Measurements from ENCODE around the gene MORC3. TPM values are rescaled to one million over a fixed set of nuclear protein-coding genes. Genes with fewer than 3 reads are reported as not detected.
A peak's percentile ranks its signal among the peaks of the same experiment; 100 is the strongest.
"Not testable (repeated sequence)": the region's sequence is repeated elsewhere in the genome, so short reads cannot be mapped to it uniquely, and the experiment has no call there.

MORC3 gene
- total RNA-seq, 1 donor from 2014 or later = 24.4 TPM

GRCh38 chr21:36330904-36331303, 10.9 kb downstream of the MORC3 start:
- TF ChIP-seq CTCF (conservative IDR thresholded peaks at IDR 0.05; ENCODE audit: low read depth, low read length) = peak; percentile 74
- DNase-seq (ENCODE audit: low read depth) = no peak
- no peak overlapping the region for H3K4me3 ChIP-seq (ENCODE audit: low read depth, low read length)

- TF ChIP-seq CTCF (conservative IDR thresholded peaks at IDR 0.05; ENCODE audit: low read depth, low read length) = no peak
- no peak for DNase-seq (ENCODE audit: low read depth)
- H3K4me3 ChIP-seq (ENCODE audit: low read depth, low read length) = no peak overlapping the region
Measured at GRCh38 chr21:36337099-36337509, 17.1 kb downstream of the MORC3 start.

- no peak overlapping the region for H3K4me3 ChIP-seq (ENCODE audit: low read depth, low read length)
- no peak for TF ChIP-seq CTCF (conservative IDR thresholded peaks at IDR 0.05; ENCODE audit: low read depth, low read length)
- no peak for DNase-seq (ENCODE audit: low read depth)
Measured at GRCh38 chr21:36338975-36339374, 19.0 kb downstream of the MORC3 start.

GRCh38 chr21:36342581-36342980, 22.6 kb downstream of the MORC3 start:
- not testable (repeated sequence) for H3K4me3 ChIP-seq (ENCODE audit: low read depth, low read length); DNase-seq (ENCODE audit: low read depth)

GRCh38 chr21:36344931-36345330, 24.9 kb downstream of the MORC3 start:
- DNase-seq (ENCODE audit: low read depth) = no peak
- no peak overlapping the region for H3K4me3 ChIP-seq (ENCODE audit: low read depth, low read length)
- no peak for TF ChIP-seq CTCF (conservative IDR thresholded peaks at IDR 0.05; ENCODE audit: low read depth, low read length)

GRCh38 chr21:36347278-36347961, 27.4 kb downstream of the MORC3 start:
- TF ChIP-seq CTCF (conservative IDR thresholded peaks at IDR 0.05; ENCODE audit: low read depth, low read length) = no peak
- DNase-seq (ENCODE audit: low read depth) = no peak
- no peak overlapping the region for H3K4me3 ChIP-seq (ENCODE audit: low read depth, low read length)

- no peak for DNase-seq (ENCODE audit: low read depth)
- no peak overlapping the region for H3K4me3 ChIP-seq (ENCODE audit: low read depth, low read length)
- TF ChIP-seq CTCF (conservative IDR thresholded peaks at IDR 0.05; ENCODE audit: low read depth, low read length) = no peak
Measured at GRCh38 chr21:36347962-36348328, 27.9 kb downstream of the MORC3 start.
